Osteoblast (primary cell): ENCODE results near the gene C14orf132. TPM values are rescaled to one million over a fixed set of nuclear protein-coding genes. Genes with fewer than 3 reads are reported as not detected.

Source experiments
- DNase-seq: peaks from one replicate; pipeline ENCODE4 v3.0.0; 2011; ENCODE audit warnings: low spot score, mixed read lengths; ENCODE audit not compliant: insufficient read length; ENCODE audit errors: missing footprints
- H2AFZ ChIP-seq: 2 replicates; pipeline ENCODE4 v1.6.0; 2011; ENCODE audit warnings: mild to moderate bottlenecking, low read length
- H3K27ac ChIP-seq: 2 replicates; pipeline ENCODE4 v1.5.1; 2011; ENCODE audit warnings: mild to moderate bottlenecking, low read depth, low read length, moderate library complexity
- H3K27me3 ChIP-seq: 2 replicates; pipeline ENCODE4 v1.6.0; 2012; ENCODE audit warnings: mild to moderate bottlenecking, control low read depth, inconsistent platforms, low read length, moderate library complexity; ENCODE audit not compliant: insufficient read depth
- H3K36me3 ChIP-seq: 2 replicates; pipeline ENCODE4 v1.5.1; 2011; ENCODE audit warnings: mild to moderate bottlenecking, low read length, control low read depth, moderate library complexity; ENCODE audit not compliant: insufficient read depth
- H3K4me1 ChIP-seq: 2 replicates; pipeline ENCODE4 v1.5.1; 2011; ENCODE audit warnings: mild to moderate bottlenecking, low read length, control low read depth, moderate library complexity; ENCODE audit not compliant: insufficient read depth
- H3K4me2 ChIP-seq: 2 replicates; pipeline ENCODE4 v1.6.0; 2011; ENCODE audit warnings: mild to moderate bottlenecking, low read length; ENCODE audit not compliant: insufficient read depth
- H3K4me3 ChIP-seq: fragments of 200-600 bp; sonication (generic); 3 replicates; pipeline ENCODE4 v1.5.1; 2012; ENCODE audit warnings: mild to moderate bottlenecking, low read length, inconsistent platforms; ENCODE audit not compliant: insufficient read depth
- H3K79me2 ChIP-seq: 2 replicates; pipeline ENCODE4 v1.6.0; 2012; ENCODE audit warnings: mild to moderate bottlenecking, low read length, control low read depth, inconsistent platforms; ENCODE audit not compliant: insufficient read depth
- H3K9me3 ChIP-seq: 2 replicates; pipeline ENCODE4 v1.5.1; 2011; ENCODE audit warnings: low read depth, low read length, control low read depth
- H4K20me1 ChIP-seq: 2 replicates; pipeline ENCODE4 v1.6.0; 2012; ENCODE audit warnings: mild to moderate bottlenecking, low read length, control low read depth; ENCODE audit not compliant: insufficient read depth
- CTCF ChIP-seq: IDR thresholded peaks from 2 replicates; pipeline ENCODE4 v1.5.1; 2011; ENCODE audit warnings: mild to moderate bottlenecking, low read depth, low read length, moderate library complexity; ENCODE audit errors: extremely low read depth
- total RNA-seq: library from RNA; depleted of rRNA; stranded (reverse); fragments of >200 nt; gene quantifications from 2 replicates; pipeline ENCODE4 v1.2.3, GENCODE V29; 2012

The C14orf132 gene
- total RNA-seq, 1 donor: 40.2 TPM

- Histone ChIP-seq H3K27ac (no peak overlapping the region), H3K4me1 (no peaks in the 10 kb centered on the region), H3K27me3 (peaks cover 41% of the 10 kb centered on the region), H3K4me2 (no peak overlapping the region), H3K36me3 (no peaks in the 10 kb centered on the region), H3K9me3 (peaks cover 2% of the 10 kb centered on the region), H4K20me1 (no peaks in the 10 kb centered on the region), H2AFZ (no peak overlapping the region), H3K79me2 (no peaks in the 10 kb centered on the region), H3K4me3 (no peak overlapping the region)
- no peak for DNase-seq
- no peak for TF ChIP-seq CTCF
These were observed 25.0 kb upstream of the C14orf132 start for GRCh38 chr14:96014176-96014575.

GRCh38 chr14:96016501-96017160 lies 22.5 kb upstream of the C14orf132 start:
- H3K4me2 ChIP-seq: no peak overlapping the region
- H3K27ac ChIP-seq: no peak overlapping the region
- H3K9me3 ChIP-seq: no peaks in the 10 kb centered on the region
- H3K4me3 ChIP-seq: no peak overlapping the region
- no peaks in the 10 kb centered on the region for H3K79me2 ChIP-seq
- TF ChIP-seq CTCF: no peak
- no peak overlapping the region for H2AFZ ChIP-seq
- H3K27me3 ChIP-seq: peaks cover 51% of the 10 kb centered on the region
- no peaks in the 10 kb centered on the region for H3K4me1 ChIP-seq
- H4K20me1 ChIP-seq: no peaks in the 10 kb centered on the region
- H3K36me3 ChIP-seq: no peaks in the 10 kb centered on the region
- no peak for DNase-seq

GRCh38 chr14:96017882-96018281 lies 21.3 kb upstream of the C14orf132 start:
- H3K4me2 ChIP-seq: no peak overlapping the region
- H4K20me1 ChIP-seq: no peaks in the 10 kb centered on the region
- H2AFZ ChIP-seq: no peak overlapping the region
- no peak for DNase-seq
- no peak overlapping the region for H3K27ac ChIP-seq
- H3K79me2 ChIP-seq: no peaks in the 10 kb centered on the region
- H3K36me3 ChIP-seq: no peaks in the 10 kb centered on the region
- H3K4me1 ChIP-seq: no peaks in the 10 kb centered on the region
- H3K27me3 ChIP-seq: peaks cover 51% of the 10 kb centered on the region
- H3K9me3 ChIP-seq: no peaks in the 10 kb centered on the region
- TF ChIP-seq CTCF: no peak
- H3K4me3 ChIP-seq: no peak overlapping the region

GRCh38 chr14:96027431-96028355 lies 11.5 kb upstream of the C14orf132 start:
- Histone ChIP-seq H3K27ac (no peak overlapping the region), H3K4me3 (no peak overlapping the region), H3K36me3 (no peaks in the 10 kb centered on the region), H3K4me2 (no peak overlapping the region), H3K4me1 (no peaks in the 10 kb centered on the region), H3K27me3 (peaks cover 58% of the 10 kb centered on the region), H3K79me2 (no peaks in the 10 kb centered on the region), H3K9me3 (no peaks in the 10 kb centered on the region), H2AFZ (no peak overlapping the region), H4K20me1 (no peaks in the 10 kb centered on the region)
- DNase-seq: no peak
- no peak for TF ChIP-seq CTCF
